ENCODE data around the gene MAP3K20. TPM values are rescaled to one million over a fixed set of nuclear protein-coding genes. Genes with fewer than 3 reads are reported as not detected.

The MAP3K20 gene
- polyA plus RNA-seq, 1 experiment, result 74.6 TPM

GRCh38 chr2:173043897-173044519 is 31.6 kb upstream of the MAP3K20 start:
- no peak overlapping the region for H3K4me3 ChIP-seq (ENCODE audit: low read depth, low read length)
- no peaks in the 10 kb centered on the region for H3K27me3 ChIP-seq (ENCODE audit: control insufficient read depth, insufficient read depth, low read length)
- ChIA-PET POLR2A (interaction anchor here (0.5 kb wide), 1 partner anchor 20 kb away, joined by 3 read pairs; no protein-coding TSS in a partner anchor), CTCF (interaction anchor here (1.1 to 4.0 kb wide), 3 partner anchors 17 to 167 kb away, joined by 3 to 28 read pairs (median 6); no protein-coding TSS in a partner anchor)
- TF ChIP-seq CTCF (IDR thresholded peaks at IDR 0.05; ENCODE audit: low read depth, low read length), result no peak
- H3K27ac ChIP-seq (ENCODE audit: low read depth, low read length), result no peak overlapping the region
- DNase-seq (ENCODE audit: low read depth, low spot score), result no peak
- no peaks in the 10 kb centered on the region for H3K9me3 ChIP-seq (ENCODE audit: control insufficient read depth, insufficient read depth, low read length)

- POLR2A ChIA-PET, result interaction anchor here (0.5 kb wide), 1 partner anchor 19 kb away, joined by 3 read pairs; no protein-coding TSS in a partner anchor
- H3K4me3 ChIP-seq (ENCODE audit: low read depth, low read length), result no peak overlapping the region
- peak overlapping the region; percentile 25 for H3K27ac ChIP-seq (ENCODE audit: low read depth, low read length)
- DNase-seq (ENCODE audit: low read depth, low spot score), result no peak
- CTCF ChIA-PET, result interaction anchor here (1.1 to 4.0 kb wide), 3 partner anchors 17 to 166 kb away, joined by 3 to 28 read pairs (median 6); no protein-coding TSS in a partner anchor
- no peaks in the 10 kb centered on the region for H3K27me3 ChIP-seq (ENCODE audit: control insufficient read depth, insufficient read depth, low read length)
- TF ChIP-seq CTCF (IDR thresholded peaks at IDR 0.05; ENCODE audit: low read depth, low read length), result no peak
- H3K9me3 ChIP-seq (ENCODE audit: control insufficient read depth, insufficient read depth, low read length), result no peaks in the 10 kb centered on the region
These were observed 31.0 kb upstream of the MAP3K20 start for GRCh38 chr2:173044686-173045085.

- no peak overlapping the region for H3K27ac ChIP-seq (ENCODE audit: low read depth, low read length)
- DNase-seq (ENCODE audit: low read depth, low spot score), result no peak
- CTCF ChIA-PET, result interaction anchor here (1.1 to 4.0 kb wide), 3 partner anchors 18 to 165 kb away, joined by 3 to 28 read pairs (median 6); no protein-coding TSS in a partner anchor
These were observed 30.5 kb upstream of the MAP3K20 start for GRCh38 chr2:173045181-173045580.

GRCh38 chr2:173048522-173048896 is 27.1 kb upstream of the MAP3K20 start:
- no peak overlapping the region for H3K4me3 ChIP-seq (ENCODE audit: low read depth, low read length)
- no peaks in the 10 kb centered on the region for H3K27me3 ChIP-seq (ENCODE audit: control insufficient read depth, insufficient read depth, low read length)
- TF ChIP-seq CTCF (IDR thresholded peaks at IDR 0.05; ENCODE audit: low read depth, low read length), result no peak
- H3K9me3 ChIP-seq (ENCODE audit: control insufficient read depth, insufficient read depth, low read length), result no peaks in the 10 kb centered on the region
- DNase-seq (ENCODE audit: low read depth, low spot score), result no peak
- CTCF ChIA-PET, result interaction anchor here (0.7 to 1.9 kb wide), 3 partner anchors 17 to 162 kb away, joined by 4 to 11 read pairs (median 6); no protein-coding TSS in a partner anchor
- POLR2A ChIA-PET, result interaction anchor here (1.3 to 2.1 kb wide), 3 partner anchors 20 to 162 kb away, joined by 4 to 9 read pairs (median 8); no protein-coding TSS in a partner anchor
- peak overlapping the region; percentile 49 for H3K27ac ChIP-seq (ENCODE audit: low read depth, low read length)

More at GRCh38 chr2:173045181-173045580, 30.5 kb upstream of the MAP3K20 start:
- no peaks in the 10 kb centered on the region for H3K27me3 ChIP-seq (ENCODE audit: control insufficient read depth, insufficient read depth, low read length)
- no peak overlapping the region for H3K4me3 ChIP-seq (ENCODE audit: low read depth, low read length)
- H3K9me3 ChIP-seq (ENCODE audit: control insufficient read depth, insufficient read depth, low read length), result no peaks in the 10 kb centered on the region
- POLR2A ChIA-PET, result no interaction called here
- TF ChIP-seq CTCF (IDR thresholded peaks at IDR 0.05; ENCODE audit: low read depth, low read length), result no peak

All from AG04450 (cell line).